ENCODE results near the gene RAD23A.

RAD23A gene

DNA sequence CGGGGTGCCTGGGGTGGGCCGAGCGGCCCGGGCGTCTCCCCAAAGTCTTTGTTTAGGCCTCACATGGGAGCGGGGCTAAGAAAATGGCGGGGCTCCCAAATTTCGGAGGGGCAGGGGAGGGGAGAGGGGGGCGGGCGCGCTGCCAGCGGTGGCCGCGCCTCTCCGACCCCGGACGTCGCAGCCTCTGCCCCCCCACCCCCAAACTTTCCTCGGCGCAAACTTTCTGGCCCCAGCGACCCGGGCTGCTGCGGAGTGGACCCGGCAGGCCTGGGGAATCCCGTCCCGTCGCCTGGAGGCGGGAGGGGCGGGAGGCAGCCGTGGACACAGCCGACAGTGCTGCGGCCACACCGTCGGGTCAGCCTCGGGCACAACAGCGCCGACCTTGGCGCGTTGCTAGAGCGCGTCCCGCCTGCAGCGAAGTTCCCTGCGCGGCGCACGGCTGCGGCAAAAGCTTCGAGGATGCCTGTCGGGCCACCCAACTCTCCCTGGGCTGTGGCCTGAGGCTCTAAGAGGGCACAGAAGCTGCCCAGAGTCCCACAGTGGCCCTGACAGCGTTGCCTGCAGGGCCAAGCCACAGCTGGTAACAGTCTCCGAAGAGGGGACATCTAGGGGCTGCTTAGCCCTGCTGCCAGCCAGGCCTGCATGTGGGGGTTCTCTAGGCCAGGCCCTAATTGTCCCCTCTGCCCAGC is 50.9 kb downstream of the RAD23A start:
- TF ChIP-seq, protein P1, sequence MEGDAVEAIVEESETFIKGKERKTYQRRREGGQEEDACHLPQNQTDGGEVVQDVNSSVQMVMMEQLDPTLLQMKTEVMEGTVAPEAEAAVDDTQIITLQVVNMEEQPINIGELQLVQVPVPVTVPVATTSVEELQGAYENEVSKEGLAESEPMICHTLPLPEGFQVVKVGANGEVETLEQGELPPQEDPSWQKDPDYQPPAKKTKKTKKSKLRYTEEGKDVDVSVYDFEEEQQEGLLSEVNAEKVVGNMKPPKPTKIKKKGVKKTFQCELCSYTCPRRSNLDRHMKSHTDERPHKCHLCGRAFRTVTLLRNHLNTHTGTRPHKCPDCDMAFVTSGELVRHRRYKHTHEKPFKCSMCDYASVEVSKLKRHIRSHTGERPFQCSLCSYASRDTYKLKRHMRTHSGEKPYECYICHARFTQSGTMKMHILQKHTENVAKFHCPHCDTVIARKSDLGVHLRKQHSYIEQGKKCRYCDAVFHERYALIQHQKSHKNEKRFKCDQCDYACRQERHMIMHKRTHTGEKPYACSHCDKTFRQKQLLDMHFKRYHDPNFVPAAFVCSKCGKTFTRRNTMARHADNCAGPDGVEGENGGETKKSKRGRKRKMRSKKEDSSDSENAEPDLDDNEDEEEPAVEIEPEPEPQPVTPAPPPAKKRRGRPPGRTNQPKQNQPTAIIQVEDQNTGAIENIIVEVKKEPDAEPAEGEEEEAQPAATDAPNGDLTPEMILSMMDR (conservative IDR thresholded peaks at IDR 0.05; ENCODE audit: low read depth, low read length), result no peak
- Histone ChIP-seq H3K36me3 (ENCODE audit: insufficient read depth) (no peaks in the 10 kb centered on the region), H3K4me2 (no peak overlapping the region), H4K20me1 (ENCODE audit: insufficient read depth) (no peaks in the 10 kb centered on the region), H3K9ac (no peak overlapping the region), H3K4me1 (ENCODE audit: low read depth, poor library complexity, severe bottlenecking) (no peaks in the 10 kb centered on the region), H3K4me3 (IDR thresholded peaks at IDR 0.05; ENCODE audit: insufficient read depth, low read depth, low read length) (no peak overlapping the region), H3K79me2 (ENCODE audit: insufficient read depth, low read depth) (no peaks in the 10 kb centered on the region), H3K27ac (no peak overlapping the region), H2AFZ (ENCODE audit: low read depth) (no peak overlapping the region), H3K27me3 (ENCODE audit: insufficient read depth, low read depth) (peaks cover 64% of the 10 kb centered on the region)

- H3K9ac ChIP-seq, result no peak overlapping the region
- H3K27ac ChIP-seq, result no peak overlapping the region
- no peak overlapping the region for H2AFZ ChIP-seq (ENCODE audit: low read depth)
- H3K4me3 ChIP-seq (IDR thresholded peaks at IDR 0.05; ENCODE audit: insufficient read depth, low read depth, low read length), result no peak overlapping the region
- H3K79me2 ChIP-seq (ENCODE audit: insufficient read depth, low read depth), result no peaks in the 10 kb centered on the region
- no peak overlapping the region for H3K4me2 ChIP-seq
- H3K27me3 ChIP-seq (ENCODE audit: insufficient read depth, low read depth), result peaks cover 69% of the 10 kb centered on the region
- H3K4me1 ChIP-seq (ENCODE audit: low read depth, poor library complexity, severe bottlenecking), result no peaks in the 10 kb centered on the region
- H4K20me1 ChIP-seq (ENCODE audit: insufficient read depth), result no peaks in the 10 kb centered on the region
- TF ChIP-seq, protein P1 (conservative IDR thresholded peaks at IDR 0.05; ENCODE audit: low read depth, low read length), result no peak
- no peaks in the 10 kb centered on the region for H3K36me3 ChIP-seq (ENCODE audit: insufficient read depth)
Measured at GRCh38 chr19:12997179-12997966, 51.7 kb downstream of the RAD23A start.

GRCh38 chr19:12997967-12998940 is 52.6 kb downstream of the RAD23A start:
- H3K4me2 ChIP-seq, result no peak overlapping the region

GRCh38 chr19:13001166-13001501 is 55.5 kb downstream of the RAD23A start:
- Histone ChIP-seq H3K4me3 (IDR thresholded peaks at IDR 0.05; ENCODE audit: insufficient read depth, low read depth, low read length) (no peak overlapping the region), H3K27ac (no peak overlapping the region), H3K36me3 (ENCODE audit: insufficient read depth) (no peaks in the 10 kb centered on the region), H4K20me1 (ENCODE audit: insufficient read depth) (no peaks in the 10 kb centered on the region), H3K4me1 (ENCODE audit: low read depth, poor library complexity, severe bottlenecking) (no peaks in the 10 kb centered on the region), H3K4me2 (no peak overlapping the region), H3K9ac (no peak overlapping the region), H2AFZ (ENCODE audit: low read depth) (no peak overlapping the region), H3K27me3 (ENCODE audit: insufficient read depth, low read depth) (peaks cover 82% of the 10 kb centered on the region), H3K79me2 (ENCODE audit: insufficient read depth, low read depth) (no peaks in the 10 kb centered on the region)
- TF ChIP-seq, protein P1 (conservative IDR thresholded peaks at IDR 0.05; ENCODE audit: low read depth, low read length), result no peak

More at GRCh38 chr19:12997967-12998940, 52.6 kb downstream of the RAD23A start:
- H3K27me3 ChIP-seq (ENCODE audit: insufficient read depth, low read depth), result peaks cover 71% of the 10 kb centered on the region
- no peak overlapping the region for H2AFZ ChIP-seq (ENCODE audit: low read depth)
- no peak overlapping the region for H3K27ac ChIP-seq
- no peak overlapping the region for H3K4me3 ChIP-seq (IDR thresholded peaks at IDR 0.05; ENCODE audit: insufficient read depth, low read depth, low read length)
- H4K20me1 ChIP-seq (ENCODE audit: insufficient read depth), result no peaks in the 10 kb centered on the region
- H3K79me2 ChIP-seq (ENCODE audit: insufficient read depth, low read depth), result no peaks in the 10 kb centered on the region
- no peaks in the 10 kb centered on the region for H3K4me1 ChIP-seq (ENCODE audit: low read depth, poor library complexity, severe bottlenecking)
- TF ChIP-seq, protein P1 (conservative IDR thresholded peaks at IDR 0.05; ENCODE audit: low read depth, low read length), result no peak
- H3K36me3 ChIP-seq (ENCODE audit: insufficient read depth), result no peaks in the 10 kb centered on the region
- H3K9ac ChIP-seq, result no peak overlapping the region
